GM19025 (cell line): ENCODE results near the gene HOXC4.
A peak's percentile ranks its signal among the peaks of the same experiment; 100 is the strongest.

Experiments
- ATAC-seq: cut with Tn5 transposase; IDR thresholded peaks from one replicate; pipeline ENCODE4 v1.9.1; 2021; ENCODE audit warnings: mild to moderate bottlenecking, low read depth, moderate library complexity; ENCODE audit not compliant: unreplicated experiment

The HOXC4 gene

GRCh38 chr12:54015018-54015931 is 38.4 kb upstream of the HOXC4 start:
- no peak for ATAC-seq

- no peak for ATAC-seq
Observed at GRCh38 chr12:54016051-54016450, 37.6 kb upstream of the HOXC4 start.

GRCh38 chr12:54016478-54016964 is 37.1 kb upstream of the HOXC4 start:
- no peak for ATAC-seq

- ATAC-seq = peak; percentile 12
Observed at GRCh38 chr12:54017027-54017788, 36.4 kb upstream of the HOXC4 start.

GRCh38 chr12:54017878-54018467 is 35.7 kb upstream of the HOXC4 start:
- ATAC-seq = peak; percentile 82

- ATAC-seq = no peak
Observed at GRCh38 chr12:54018468-54018984, 35.1 kb upstream of the HOXC4 start.

- no peak for ATAC-seq
Observed at GRCh38 chr12:54019091-54019811, 34.4 kb upstream of the HOXC4 start.

GRCh38 chr12:54019924-54020590 is 33.6 kb upstream of the HOXC4 start:
- no peak for ATAC-seq

- no peak for ATAC-seq
Observed at GRCh38 chr12:54020591-54021405, 32.8 kb upstream of the HOXC4 start.

- no peak for ATAC-seq
Observed at GRCh38 chr12:54021432-54022013, 32.1 kb upstream of the HOXC4 start.

GRCh38 chr12:54022960-54023884 is 30.4 kb upstream of the HOXC4 start:
- no peak for ATAC-seq

GRCh38 chr12:54024127-54024526 is 29.5 kb upstream of the HOXC4 start:
- no peak for ATAC-seq

- ATAC-seq = no peak
Observed at GRCh38 chr12:54024581-54025305, 28.9 kb upstream of the HOXC4 start.

- no peak for ATAC-seq
Observed at GRCh38 chr12:54025499-54026405, 27.9 kb upstream of the HOXC4 start.

- ATAC-seq = no peak
Observed at GRCh38 chr12:54026640-54027441, 26.8 kb upstream of the HOXC4 start.
